Astrocyte (in vitro differentiated cells and primary cell): ENCODE measurements around the gene HDHD2. TPM values are rescaled to one million over a fixed set of nuclear protein-coding genes. Genes with fewer than 3 reads are reported as not detected.

Experiments
- DNase-seq: peaks from one replicate; pipeline ENCODE4 v3.0.0-alpha.2; 2010; ENCODE audit warnings: low read depth
- FAIRE-seq: peaks from 2 replicates; lab custom pipeline; 2011; peaks lifted over from hg19 to GRCh38; lab: Jason Lieb, UNC
- H2AFZ ChIP-seq: 2 replicates; pipeline ENCODE4 v1.6.0; 2012; ENCODE audit warnings: low read depth, low read length, inconsistent platforms
- H3K27ac ChIP-seq: 2 replicates; pipeline ENCODE4 v1.5.1; 2011; ENCODE audit warnings: low read depth, low read length, inconsistent platforms
- H3K27me3 ChIP-seq: 2 replicates; pipeline ENCODE4 v1.6.0; 2011; ENCODE audit warnings: low read length, inconsistent platforms; ENCODE audit not compliant: insufficient read depth
- H3K36me3 ChIP-seq: 2 replicates; pipeline ENCODE4 v1.5.1; 2011; ENCODE audit warnings: low read length, inconsistent platforms; ENCODE audit not compliant: insufficient read depth
- H3K4me1 ChIP-seq: 2 replicates; pipeline ENCODE4 v1.5.1; 2011; ENCODE audit warnings: low read length, inconsistent platforms; ENCODE audit not compliant: insufficient read depth
- H3K4me2 ChIP-seq: 2 replicates; pipeline ENCODE4 v1.6.0; 2012; ENCODE audit warnings: low read length, inconsistent platforms
- H3K4me3 ChIP-seq: 2 replicates; pipeline ENCODE4 v1.5.1; 2011; ENCODE audit warnings: low read depth, mild to moderate bottlenecking, low read length, inconsistent platforms; ENCODE audit not compliant: insufficient read depth
- H3K79me2 ChIP-seq: 2 replicates; pipeline ENCODE4 v1.6.0; 2012; ENCODE audit warnings: mild to moderate bottlenecking, low read length, inconsistent platforms; ENCODE audit not compliant: insufficient read depth
- H3K9ac ChIP-seq: 2 replicates; pipeline ENCODE4 v1.6.0; 2012; ENCODE audit warnings: mild to moderate bottlenecking, low read length, inconsistent platforms
- H3K9me3 ChIP-seq: 2 replicates; pipeline ENCODE4 v1.5.1; 2012; ENCODE audit warnings: low read depth, mild to moderate bottlenecking, low read length, inconsistent platforms; ENCODE audit not compliant: insufficient read depth
- H4K20me1 ChIP-seq: 2 replicates; pipeline ENCODE4 v1.6.0; 2012; ENCODE audit warnings: low read length, inconsistent platforms; ENCODE audit not compliant: insufficient read depth
- H3K27ac Mint-ChIP-seq: one replicate; pipeline ENCODE4 v1.8.0; 2021; ENCODE audit warnings: mild to moderate bottlenecking, mixed read lengths; ENCODE audit not compliant: unreplicated experiment
- H3K27me3 Mint-ChIP-seq: one replicate; pipeline ENCODE4 v1.8.0; 2021; ENCODE audit warnings: low read depth, mixed read lengths; ENCODE audit not compliant: unreplicated experiment
- H3K36me3 Mint-ChIP-seq: one replicate; pipeline ENCODE4 v1.8.0; 2021; ENCODE audit warnings: low read depth, mixed read lengths; ENCODE audit not compliant: unreplicated experiment
- H3K4me1 Mint-ChIP-seq: one replicate; pipeline ENCODE4 v1.8.0; 2021; ENCODE audit warnings: low read depth, mixed read lengths; ENCODE audit not compliant: unreplicated experiment
- H3K4me3 Mint-ChIP-seq: one replicate; pipeline ENCODE4 v1.8.0; 2021; ENCODE audit warnings: mild to moderate bottlenecking, moderate library complexity, mixed read lengths; ENCODE audit not compliant: unreplicated experiment
- H3K9me3 Mint-ChIP-seq: one replicate; pipeline ENCODE4 v1.8.0; 2021; ENCODE audit warnings: mild to moderate bottlenecking, mixed read lengths; ENCODE audit not compliant: unreplicated experiment
- CTCF ChIP-seq: IDR thresholded peaks from 2 replicates; pipeline ENCODE4 v1.5.1; 2011; ENCODE audit warnings: low read depth, mild to moderate bottlenecking, inconsistent platforms, low read length, moderate library complexity; ENCODE audit not compliant: insufficient read depth
- EZH2 ChIP-seq: IDR thresholded peaks from 2 replicates; pipeline ENCODE4 v1.6.1; 2012; ENCODE audit warnings: mild to moderate bottlenecking, low read length, inconsistent platforms; ENCODE audit not compliant: insufficient read depth
- total RNA-seq: library from RNA; stranded (reverse); gene quantifications from 2 replicates; pipeline ENCODE4 v1.2.1, GENCODE V29; 2021

Gene HDHD2
- total RNA-seq, 1 donor from 2014 or later = 23.5 TPM

DNA sequence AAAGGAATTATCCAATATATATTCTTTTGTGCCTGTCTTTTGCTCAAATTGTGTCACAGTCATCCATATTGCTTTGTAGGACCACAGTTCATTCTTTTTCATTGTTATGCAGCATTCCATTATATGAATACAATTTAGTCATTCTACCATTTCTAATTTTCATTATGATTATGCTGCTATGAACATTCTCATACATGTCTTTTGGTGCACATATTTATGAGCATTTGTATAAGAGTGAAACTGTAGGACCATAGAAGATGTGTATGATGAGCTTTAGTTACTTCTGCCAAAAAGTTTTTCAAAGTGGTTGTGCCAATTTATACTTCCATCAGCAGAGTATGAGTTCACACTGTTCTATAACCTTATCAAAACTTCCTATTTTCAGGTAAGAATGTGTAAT, 18.2 kb upstream of the HDHD2 start:
- Histone ChIP-seq H3K9ac (no peak overlapping the region), H3K36me3 (peaks cover 3% of the 10 kb centered on the region), H3K27ac (no peak overlapping the region), H4K20me1 (peaks cover 81% of the 10 kb centered on the region), H3K4me3 (no peak overlapping the region), H3K4me1 (peaks cover under 1% of the 10 kb centered on the region), H3K4me2 (no peak overlapping the region), H3K27me3 (no peaks in the 10 kb centered on the region), H2AFZ (no peak overlapping the region), H3K9me3 (no peaks in the 10 kb centered on the region), H3K79me2 (peaks cover 100% of the 10 kb centered on the region)
- no peaks in the 10 kb centered on the region for H3K9me3 Mint-ChIP-seq
- DNase-seq = no peak
- H3K36me3 Mint-ChIP-seq = no peaks in the 10 kb centered on the region
- H3K27ac Mint-ChIP-seq = no peak overlapping the region
- TF ChIP-seq CTCF (no peak), EZH2 (no peak)
- H3K4me3 Mint-ChIP-seq = no peak overlapping the region
- peaks cover 7% of the 10 kb centered on the region for H3K4me1 Mint-ChIP-seq
- H3K27me3 Mint-ChIP-seq = no peaks in the 10 kb centered on the region
- no peak for FAIRE-seq

GRCh38 chr18:47166294-47166693, 16.0 kb upstream of the HDHD2 start:
- Histone ChIP-seq H2AFZ (no peak overlapping the region), H3K36me3 (no peaks in the 10 kb centered on the region), H3K79me2 (peaks cover 100% of the 10 kb centered on the region), H3K27ac (no peak overlapping the region), H3K4me3 (no peak overlapping the region), H4K20me1 (peaks cover 80% of the 10 kb centered on the region), H3K9ac (no peak overlapping the region), H3K4me1 (peaks cover 3% of the 10 kb centered on the region), H3K27me3 (no peaks in the 10 kb centered on the region), H3K9me3 (no peaks in the 10 kb centered on the region), H3K4me2 (no peak overlapping the region)
- DNase-seq = no peak
- no peaks in the 10 kb centered on the region for H3K27me3 Mint-ChIP-seq
- no peak for FAIRE-seq
- H3K9me3 Mint-ChIP-seq = no peaks in the 10 kb centered on the region
- peaks cover 12% of the 10 kb centered on the region for H3K4me1 Mint-ChIP-seq
- TF ChIP-seq EZH2 (no peak), CTCF (no peak)
- no peaks in the 10 kb centered on the region for H3K36me3 Mint-ChIP-seq
- no peak overlapping the region for H3K4me3 Mint-ChIP-seq
- peak overlapping the region; percentile 54 for H3K27ac Mint-ChIP-seq

DNA sequence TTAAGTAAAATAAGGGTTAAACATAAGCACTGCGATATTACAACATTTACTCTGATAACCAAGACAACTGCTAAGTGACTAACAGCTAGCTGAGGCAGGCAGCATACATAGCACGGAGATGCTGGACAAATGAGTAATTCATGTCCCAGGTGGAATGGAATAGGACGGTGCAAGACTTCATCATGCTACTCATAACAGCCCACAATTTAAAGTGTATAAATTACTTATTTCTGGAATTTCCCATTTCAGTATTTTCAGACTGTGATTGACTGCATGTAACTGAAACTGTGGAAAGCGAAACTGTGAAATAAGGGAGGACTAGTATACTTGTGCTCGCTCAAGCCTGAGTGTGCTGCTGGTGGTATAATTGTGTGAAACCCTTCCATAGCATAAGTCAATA, 12.9 kb upstream of the HDHD2 start:
- Mint-ChIP-seq H3K27me3 (no peaks in the 10 kb centered on the region), H3K9me3 (no peaks in the 10 kb centered on the region), H3K36me3 (peaks cover 1% of the 10 kb centered on the region), H3K27ac (peak overlapping the region; percentile 28), H3K4me3 (no peak overlapping the region), H3K4me1 (peaks cover 12% of the 10 kb centered on the region)
- Histone ChIP-seq H3K36me3 (no peaks in the 10 kb centered on the region), H3K27me3 (no peaks in the 10 kb centered on the region), H4K20me1 (peaks cover 91% of the 10 kb centered on the region), H3K4me1 (peaks cover 3% of the 10 kb centered on the region), H2AFZ (no peak overlapping the region), H3K79me2 (peaks cover 98% of the 10 kb centered on the region), H3K9me3 (no peaks in the 10 kb centered on the region), H3K27ac (no peak overlapping the region), H3K4me2 (peak overlapping the region; percentile 23), H3K4me3 (no peak overlapping the region), H3K9ac (no peak overlapping the region)
- DNase-seq (peak; percentile 71), FAIRE-seq (no peak)
- no peak for TF ChIP-seq CTCF
- TF ChIP-seq EZH2 = no peak
